Activated T-helper 1 cell treated with Interleukin-2 at 50 U/mL for 16 hours (primary cell): ENCODE results near the gene MED12.
"Not testable (repeated sequence)": the region's sequence is repeated elsewhere in the genome, so short reads cannot be mapped to it uniquely, and the experiment has no call there.

ENCODE experiments used
- DNase-seq: peaks from one replicate; pipeline ENCODE4 v3.0.0-alpha.2; 2020; ENCODE audit warnings: low read depth

Gene MED12

DNA sequence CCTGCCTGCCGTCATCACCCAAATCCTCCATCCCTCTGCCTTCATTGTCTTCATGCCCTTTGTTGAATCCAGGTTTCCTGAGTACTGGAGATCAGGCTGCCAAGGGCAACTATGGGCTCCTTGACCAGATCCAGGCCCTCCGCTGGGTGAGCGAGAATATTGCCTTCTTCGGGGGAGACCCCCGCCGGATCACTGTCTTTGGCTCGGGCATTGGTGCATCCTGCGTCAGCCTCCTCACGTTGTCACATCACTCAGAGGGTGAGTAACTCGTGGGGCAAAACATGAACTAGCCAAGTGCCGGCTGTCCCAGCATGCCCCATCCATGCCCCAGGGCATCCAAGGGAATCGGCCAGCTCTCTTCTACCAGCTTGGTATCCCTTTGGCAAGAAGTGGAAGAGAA lies 45.7 kb downstream of the MED12 start:
- no peak for DNase-seq

- no peak for DNase-seq
Observed at GRCh38 chrX:71166461-71166860, 48.1 kb downstream of the MED12 start.

DNA sequence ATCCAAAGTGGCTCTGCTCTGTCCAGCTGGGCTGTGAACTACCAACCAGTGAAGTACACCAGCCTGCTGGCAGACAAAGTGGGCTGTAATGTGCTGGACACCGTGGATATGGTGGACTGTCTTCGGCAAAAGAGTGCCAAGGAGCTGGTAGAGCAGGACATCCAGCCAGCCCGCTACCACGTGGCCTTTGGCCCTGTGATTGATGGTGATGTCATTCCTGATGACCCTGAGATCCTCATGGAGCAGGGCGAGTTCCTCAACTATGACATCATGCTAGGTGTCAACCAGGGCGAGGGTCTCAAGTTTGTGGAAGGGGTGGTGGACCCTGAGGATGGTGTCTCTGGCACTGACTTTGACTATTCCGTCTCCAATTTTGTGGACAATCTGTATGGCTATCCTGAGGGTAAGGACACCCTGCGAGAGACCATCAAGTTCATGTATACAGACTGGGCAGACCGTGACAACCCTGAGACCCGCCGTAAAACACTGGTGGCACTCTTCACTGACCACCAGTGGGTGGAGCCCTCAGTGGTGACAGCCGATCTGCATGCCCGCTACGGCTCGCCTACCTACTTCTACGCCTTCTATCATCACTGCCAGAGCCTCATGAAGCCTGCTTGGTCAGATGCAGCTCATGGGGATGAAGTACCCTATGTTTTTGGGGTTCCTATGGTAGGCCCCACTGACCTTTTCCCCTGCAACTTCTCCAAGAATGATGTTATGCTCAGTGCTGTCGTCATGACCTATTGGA lies 48.8 kb downstream of the MED12 start:
- no peak for DNase-seq

DNA sequence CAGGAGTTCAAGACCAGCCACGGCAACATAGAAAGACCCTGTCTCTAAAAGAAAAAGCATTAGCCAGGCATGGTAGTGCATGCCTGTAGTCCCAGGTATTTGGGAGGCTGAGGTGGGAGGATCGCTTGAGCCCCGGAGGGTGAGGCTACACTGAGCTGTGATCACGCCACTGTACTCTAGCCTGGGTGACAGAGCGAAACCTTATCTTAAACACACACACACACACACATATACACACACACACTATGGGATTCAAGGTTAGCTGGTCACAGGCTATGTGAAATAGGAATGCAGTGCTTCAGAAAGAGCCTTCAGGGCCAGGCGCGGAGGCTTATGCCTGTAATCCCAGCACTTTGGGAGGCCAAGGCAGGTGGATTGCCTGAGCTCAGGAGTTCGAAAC lies 49.7 kb downstream of the MED12 start:
- DNase-seq, result no peak

- no peak for DNase-seq
Observed at GRCh38 chrX:71169586-71169985, 51.2 kb downstream of the MED12 start.

- DNase-seq, result no peak
Observed at GRCh38 chrX:71170660-71171059, 52.3 kb downstream of the MED12 start.

- DNase-seq, result no peak
Observed at GRCh38 chrX:71171110-71171801, 52.9 kb downstream of the MED12 start.

DNA sequence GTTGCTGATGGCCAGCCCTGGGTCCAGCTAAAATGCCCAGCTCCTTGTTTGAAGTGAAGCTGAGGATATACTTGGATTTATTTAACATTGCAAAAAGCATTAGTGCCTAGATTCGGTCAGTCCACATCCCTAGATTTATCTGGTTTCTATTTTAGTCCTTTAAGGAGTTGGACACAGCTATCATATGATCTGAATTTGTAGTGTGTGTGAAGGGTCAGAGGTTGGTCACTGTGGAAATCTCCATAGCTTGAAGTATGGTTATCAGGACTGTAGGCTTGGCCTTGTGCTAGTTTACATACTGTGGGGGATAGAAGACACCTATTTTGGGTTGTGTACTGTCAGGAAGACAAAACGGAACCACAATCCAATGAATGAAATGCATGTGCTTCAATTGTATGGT lies 55.0 kb downstream of the MED12 start:
- no peak for DNase-seq

DNA sequence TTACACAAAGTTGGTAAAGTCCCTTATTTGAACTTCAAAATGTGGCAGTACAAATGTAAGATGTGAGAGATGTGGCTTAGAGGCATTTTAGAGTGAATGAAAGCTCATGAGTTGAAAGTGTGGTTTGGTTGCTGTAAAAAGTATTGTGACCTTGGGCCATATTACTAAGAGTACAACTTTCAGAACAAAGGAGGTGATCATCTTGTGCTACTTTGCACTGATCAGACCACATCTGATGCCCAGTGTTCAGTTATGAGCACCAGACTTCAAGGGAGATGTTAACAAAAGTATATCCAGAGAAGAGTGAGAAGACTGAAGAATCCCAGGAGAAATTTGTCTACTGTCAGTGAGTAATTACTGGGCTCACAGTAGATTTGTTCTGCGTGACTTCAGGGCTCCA lies 56.4 kb downstream of the MED12 start:
- no peak for DNase-seq

DNA sequence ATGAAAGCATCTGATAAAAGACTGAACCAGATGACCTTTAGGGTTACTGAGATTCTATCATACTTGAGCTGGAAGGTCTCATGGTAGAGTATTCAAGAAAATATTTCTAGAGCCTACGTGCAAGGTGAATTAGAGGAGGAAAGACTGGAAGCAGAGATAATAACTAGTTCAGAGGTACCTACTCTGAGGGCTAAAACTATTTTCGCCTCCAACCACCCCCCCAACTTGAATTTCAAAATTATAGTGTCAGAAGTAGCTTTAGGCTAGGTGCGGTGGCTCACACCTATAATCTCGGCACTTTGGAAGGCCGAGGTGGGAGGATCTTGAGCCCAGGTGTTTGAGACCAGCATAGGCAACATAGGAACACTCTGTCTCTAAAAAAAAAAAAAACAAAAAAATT lies 57.1 kb downstream of the MED12 start:
- DNase-seq, result no peak

GRCh38 chrX:71177327-71177726 lies 58.9 kb downstream of the MED12 start:
- DNase-seq, result no peak

- peak; percentile 8 for DNase-seq
Observed at GRCh38 chrX:71178908-71179307, 60.5 kb downstream of the MED12 start.

DNA sequence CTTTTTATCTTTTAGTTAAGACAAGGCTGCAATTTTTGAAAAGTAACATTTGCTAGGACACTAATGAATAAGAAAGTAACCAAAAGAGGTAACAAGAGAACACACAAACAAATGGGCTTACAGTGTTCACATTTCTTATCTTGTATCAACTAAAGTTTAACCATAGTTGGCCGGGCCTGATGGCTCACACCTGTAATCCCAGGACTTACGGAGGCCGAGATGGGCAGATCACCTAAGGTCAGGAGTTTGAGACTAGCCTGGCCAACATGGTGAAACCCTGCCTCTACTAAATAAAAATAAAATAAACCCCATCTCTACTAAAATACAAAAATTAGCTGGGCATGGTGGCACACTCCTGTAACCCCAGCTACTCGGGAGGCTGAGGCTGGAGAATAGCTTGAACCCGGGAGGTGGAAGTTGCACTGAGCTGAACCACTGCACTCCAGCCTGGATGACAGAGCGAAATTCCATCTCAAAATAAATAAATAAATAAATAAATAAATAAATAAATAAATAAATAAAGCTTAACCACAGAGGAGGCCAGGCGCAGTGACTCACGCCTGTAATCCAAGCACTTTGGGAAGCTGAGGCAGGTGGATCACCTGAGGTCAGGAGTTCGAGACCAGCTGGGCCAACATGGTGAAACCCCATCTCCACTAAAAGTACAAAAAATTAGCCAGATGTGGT lies 62.3 kb downstream of the MED12 start:
- DNase-seq, result not testable (repeated sequence)

DNA sequence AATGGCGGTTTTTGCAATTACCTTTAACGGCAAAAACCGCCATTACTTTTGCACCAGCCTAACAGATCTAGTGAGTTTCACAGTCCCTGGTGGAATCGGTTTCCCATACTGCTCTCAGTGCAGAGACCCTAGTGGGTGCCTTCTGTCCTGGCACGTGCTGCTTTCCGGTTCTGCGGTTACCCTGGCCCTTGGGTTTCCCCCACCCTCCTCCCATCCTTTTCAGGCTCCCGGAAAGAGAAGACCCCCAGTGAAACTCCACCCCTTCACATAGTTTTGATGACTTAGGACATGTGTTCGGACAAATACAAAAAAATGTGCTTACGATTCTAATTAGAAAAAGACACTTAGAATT lies 63.1 kb downstream of the MED12 start:
- peak; percentile 2 for DNase-seq

GRCh38 chrX:71181910-71182799 lies 63.8 kb downstream of the MED12 start:
- DNase-seq, result peak; percentile 68

DNA sequence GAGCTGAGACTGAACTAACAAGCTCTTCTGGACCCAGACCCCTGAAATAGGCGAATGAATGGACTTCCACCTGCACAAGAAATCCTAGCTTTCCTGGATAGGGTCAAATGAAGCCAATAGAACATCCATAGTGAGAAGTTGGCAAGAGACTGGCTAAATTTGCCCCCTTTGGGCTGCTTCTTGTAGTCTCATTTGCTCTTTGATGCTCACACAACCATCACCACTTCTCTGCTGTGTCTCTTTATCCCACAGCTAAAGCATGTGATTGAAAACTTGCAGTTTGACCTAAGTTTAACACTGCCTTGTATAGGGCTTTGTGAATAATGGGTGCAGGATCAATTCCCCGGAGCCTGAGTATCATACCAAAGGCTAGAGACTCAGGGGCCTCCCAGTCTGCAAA lies 64.5 kb downstream of the MED12 start:
- no peak for DNase-seq

- no peak for DNase-seq
Observed at GRCh38 chrX:71183341-71183740, 64.9 kb downstream of the MED12 start.

DNA sequence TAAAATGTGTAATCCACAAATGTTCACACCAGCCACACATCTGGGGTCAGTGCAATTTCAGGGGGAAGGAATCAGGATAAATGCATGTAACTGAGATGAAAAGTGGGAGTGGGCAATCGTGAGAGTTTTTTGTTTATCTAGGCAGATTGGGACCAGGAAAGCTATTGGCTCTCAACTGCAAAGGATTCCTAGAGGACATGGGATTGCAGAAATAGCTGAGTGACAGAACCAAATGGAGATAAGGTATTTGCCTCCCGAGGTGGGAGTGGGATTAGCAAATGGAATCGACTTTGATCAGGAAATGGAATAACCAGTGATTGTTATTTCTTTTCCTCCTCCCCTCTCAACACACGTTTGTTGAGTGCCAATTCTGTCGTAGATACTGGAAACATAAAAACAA lies 65.7 kb downstream of the MED12 start:
- no peak for DNase-seq

- DNase-seq, result no peak
Observed at GRCh38 chrX:71184803-71185495, 66.6 kb downstream of the MED12 start.

DNA sequence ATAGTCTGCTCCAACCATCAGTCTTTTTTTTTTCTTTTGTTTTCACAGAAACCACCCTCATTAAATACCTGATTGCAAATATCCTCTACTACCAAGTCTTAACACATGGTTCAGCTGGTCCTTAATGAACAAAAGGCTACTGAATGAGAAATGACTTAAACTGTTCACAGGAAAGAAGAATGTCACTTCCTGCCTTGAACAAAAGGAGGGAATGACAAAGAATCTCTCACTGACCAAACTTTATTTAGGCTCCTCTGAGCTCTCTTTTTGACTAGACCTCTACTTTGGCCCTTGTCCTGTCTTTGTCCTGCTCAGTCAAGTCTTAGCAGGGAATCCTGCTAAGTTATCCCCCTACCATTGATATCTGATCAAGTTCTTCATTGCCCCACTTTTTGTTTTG lies 72.9 kb downstream of the MED12 start:
- DNase-seq, result no peak
